ENCODE data around the gene JAKMIP2. TPM values are rescaled to one million over a fixed set of nuclear protein-coding genes. Genes with fewer than 3 reads are reported as not detected.

JAKMIP2 gene
- total RNA-seq, 1 donor from 2014 or later: 4.1 TPM

GRCh38 chr5:147671365-147671764, 111.2 kb downstream of the JAKMIP2 start:
- Mint-ChIP-seq H3K4me1 (ENCODE audit: low read depth) (no peaks in the 10 kb centered on the region), H3K36me3 (ENCODE audit: low read depth) (peaks cover 3% of the 10 kb centered on the region), H3K27me3 (ENCODE audit: low read depth) (no peaks in the 10 kb centered on the region), H3K27ac (no peak overlapping the region), H3K4me3 (ENCODE audit: low read depth) (no peak overlapping the region), H3K9me3 (no peaks in the 10 kb centered on the region)
- intact Hi-C loops (cut with micrococcal nuclease): no loop called here
- no peak for DNase-seq (ENCODE audit: low spot score)

- Mint-ChIP-seq H3K9me3 (no peaks in the 10 kb centered on the region), H3K4me3 (ENCODE audit: low read depth) (no peak overlapping the region), H3K27me3 (ENCODE audit: low read depth) (no peaks in the 10 kb centered on the region), H3K36me3 (ENCODE audit: low read depth) (peaks cover 3% of the 10 kb centered on the region), H3K4me1 (ENCODE audit: low read depth) (no peaks in the 10 kb centered on the region), H3K27ac (no peak overlapping the region)
- DNase-seq (ENCODE audit: low spot score): no peak
- intact Hi-C loops (cut with micrococcal nuclease): no loop called here
Observed at GRCh38 chr5:147670815-147671214, 111.7 kb downstream of the JAKMIP2 start.

GRCh38 chr5:147669169-147669869, 113.2 kb downstream of the JAKMIP2 start:
- Mint-ChIP-seq H3K9me3 (no peaks in the 10 kb centered on the region), H3K4me1 (ENCODE audit: low read depth) (no peaks in the 10 kb centered on the region), H3K4me3 (ENCODE audit: low read depth) (no peak overlapping the region), H3K27ac (no peak overlapping the region), H3K27me3 (ENCODE audit: low read depth) (no peaks in the 10 kb centered on the region), H3K36me3 (ENCODE audit: low read depth) (peaks cover 3% of the 10 kb centered on the region)
- intact Hi-C loops (cut with micrococcal nuclease): no loop called here
- DNase-seq (ENCODE audit: low spot score): no peak

GRCh38 chr5:147668385-147668784, 114.1 kb downstream of the JAKMIP2 start:
- Mint-ChIP-seq H3K4me1 (ENCODE audit: low read depth) (no peaks in the 10 kb centered on the region), H3K27me3 (ENCODE audit: low read depth) (no peaks in the 10 kb centered on the region), H3K4me3 (ENCODE audit: low read depth) (no peak overlapping the region), H3K36me3 (ENCODE audit: low read depth) (peaks cover 3% of the 10 kb centered on the region), H3K27ac (no peak overlapping the region), H3K9me3 (no peaks in the 10 kb centered on the region)
- DNase-seq (ENCODE audit: low spot score): no peak
- intact Hi-C loops (cut with micrococcal nuclease): no loop called here

- Mint-ChIP-seq H3K27ac (no peak overlapping the region), H3K27me3 (ENCODE audit: low read depth) (no peaks in the 10 kb centered on the region), H3K4me1 (ENCODE audit: low read depth) (no peaks in the 10 kb centered on the region), H3K9me3 (no peaks in the 10 kb centered on the region), H3K36me3 (ENCODE audit: low read depth) (peaks cover 3% of the 10 kb centered on the region), H3K4me3 (ENCODE audit: low read depth) (no peak overlapping the region)
- intact Hi-C loops (cut with micrococcal nuclease): no loop called here
- no peak for DNase-seq (ENCODE audit: low spot score)
Observed at GRCh38 chr5:147667363-147667762, 115.2 kb downstream of the JAKMIP2 start.

- Mint-ChIP-seq H3K36me3 (ENCODE audit: low read depth) (peaks cover 3% of the 10 kb centered on the region), H3K27me3 (ENCODE audit: low read depth) (no peaks in the 10 kb centered on the region), H3K27ac (no peak overlapping the region), H3K9me3 (no peaks in the 10 kb centered on the region), H3K4me1 (ENCODE audit: low read depth) (no peaks in the 10 kb centered on the region), H3K4me3 (ENCODE audit: low read depth) (no peak overlapping the region)
- DNase-seq (ENCODE audit: low spot score): no peak
- intact Hi-C loops (cut with micrococcal nuclease): no loop called here
Observed at GRCh38 chr5:147666419-147666818, 116.1 kb downstream of the JAKMIP2 start.

- no peak overlapping the region for H3K4me3 Mint-ChIP-seq (ENCODE audit: low read depth)
- no peaks in the 10 kb centered on the region for H3K4me1 Mint-ChIP-seq (ENCODE audit: low read depth)
- no peaks in the 10 kb centered on the region for H3K9me3 Mint-ChIP-seq
- no peaks in the 10 kb centered on the region for H3K27me3 Mint-ChIP-seq (ENCODE audit: low read depth)
- intact Hi-C loops (cut with micrococcal nuclease): no loop called here
- H3K27ac Mint-ChIP-seq: no peak overlapping the region
- no peak for DNase-seq (ENCODE audit: low spot score)
- peaks cover 19% of the 10 kb centered on the region for H3K36me3 Mint-ChIP-seq (ENCODE audit: low read depth)
Observed at GRCh38 chr5:147661541-147661940, 121.0 kb downstream of the JAKMIP2 start.

GRCh38 chr5:147659166-147659929, 123.2 kb downstream of the JAKMIP2 start:
- Mint-ChIP-seq H3K36me3 (ENCODE audit: low read depth) (peaks cover 19% of the 10 kb centered on the region), H3K9me3 (peaks cover 6% of the 10 kb centered on the region), H3K4me3 (ENCODE audit: low read depth) (no peak overlapping the region), H3K27me3 (ENCODE audit: low read depth) (no peaks in the 10 kb centered on the region), H3K27ac (no peak overlapping the region), H3K4me1 (ENCODE audit: low read depth) (no peaks in the 10 kb centered on the region)
- no peak for DNase-seq (ENCODE audit: low spot score)
- intact Hi-C loops (cut with micrococcal nuclease): no loop called here

GRCh38 chr5:147658293-147658932, 124.1 kb downstream of the JAKMIP2 start:
- Mint-ChIP-seq H3K36me3 (ENCODE audit: low read depth) (peaks cover 19% of the 10 kb centered on the region), H3K4me3 (ENCODE audit: low read depth) (no peak overlapping the region), H3K4me1 (ENCODE audit: low read depth) (no peaks in the 10 kb centered on the region), H3K27ac (no peak overlapping the region), H3K27me3 (ENCODE audit: low read depth) (no peaks in the 10 kb centered on the region), H3K9me3 (peaks cover 6% of the 10 kb centered on the region)
- intact Hi-C loops (cut with micrococcal nuclease): no loop called here
- DNase-seq (ENCODE audit: low spot score): no peak

GRCh38 chr5:147648597-147648996, 133.9 kb downstream of the JAKMIP2 start:
- intact Hi-C loops (cut with micrococcal nuclease): no loop called here
- no peaks in the 10 kb centered on the region for H3K27me3 Mint-ChIP-seq (ENCODE audit: low read depth)
- peaks cover 4% of the 10 kb centered on the region for H3K36me3 Mint-ChIP-seq (ENCODE audit: low read depth)
- no peak overlapping the region for H3K27ac Mint-ChIP-seq
- no peak for DNase-seq (ENCODE audit: low spot score)
- no peaks in the 10 kb centered on the region for H3K9me3 Mint-ChIP-seq
- H3K4me3 Mint-ChIP-seq (ENCODE audit: low read depth): no peak overlapping the region
- no peaks in the 10 kb centered on the region for H3K4me1 Mint-ChIP-seq (ENCODE audit: low read depth)

GRCh38 chr5:147645197-147645596, 137.3 kb downstream of the JAKMIP2 start:
- Mint-ChIP-seq H3K4me3 (ENCODE audit: low read depth) (no peak overlapping the region), H3K36me3 (ENCODE audit: low read depth) (peaks cover 12% of the 10 kb centered on the region)

GRCh38 chr5:147644460-147644859, 138.1 kb downstream of the JAKMIP2 start:
- no peak overlapping the region for H3K27ac Mint-ChIP-seq
- DNase-seq (ENCODE audit: low spot score): no peak
- H3K36me3 Mint-ChIP-seq (ENCODE audit: low read depth): peaks cover 12% of the 10 kb centered on the region
- H3K4me3 Mint-ChIP-seq (ENCODE audit: low read depth): no peak overlapping the region
- no peaks in the 10 kb centered on the region for H3K4me1 Mint-ChIP-seq (ENCODE audit: low read depth)
- no peaks in the 10 kb centered on the region for H3K27me3 Mint-ChIP-seq (ENCODE audit: low read depth)
- intact Hi-C loops (cut with micrococcal nuclease): no loop called here
- H3K9me3 Mint-ChIP-seq: no peaks in the 10 kb centered on the region

More at GRCh38 chr5:147645197-147645596, 137.3 kb downstream of the JAKMIP2 start:
- intact Hi-C loops (cut with micrococcal nuclease): no loop called here
- DNase-seq (ENCODE audit: low spot score): no peak
- no peak overlapping the region for H3K27ac Mint-ChIP-seq
- no peaks in the 10 kb centered on the region for H3K9me3 Mint-ChIP-seq
- no peaks in the 10 kb centered on the region for H3K27me3 Mint-ChIP-seq (ENCODE audit: low read depth)
- no peaks in the 10 kb centered on the region for H3K4me1 Mint-ChIP-seq (ENCODE audit: low read depth)

GRCh38 chr5:147643142-147643541, 139.4 kb downstream of the JAKMIP2 start:
- H3K9me3 Mint-ChIP-seq: no peaks in the 10 kb centered on the region
- H3K36me3 Mint-ChIP-seq (ENCODE audit: low read depth): peaks cover 12% of the 10 kb centered on the region
- DNase-seq (ENCODE audit: low spot score): no peak
- intact Hi-C loops (cut with micrococcal nuclease): no loop called here
- H3K27ac Mint-ChIP-seq: no peak overlapping the region
- no peaks in the 10 kb centered on the region for H3K4me1 Mint-ChIP-seq (ENCODE audit: low read depth)
- no peaks in the 10 kb centered on the region for H3K27me3 Mint-ChIP-seq (ENCODE audit: low read depth)
- H3K4me3 Mint-ChIP-seq (ENCODE audit: low read depth): no peak overlapping the region
